Measurements from ENCODE around the gene ZYG11B.

DNA sequence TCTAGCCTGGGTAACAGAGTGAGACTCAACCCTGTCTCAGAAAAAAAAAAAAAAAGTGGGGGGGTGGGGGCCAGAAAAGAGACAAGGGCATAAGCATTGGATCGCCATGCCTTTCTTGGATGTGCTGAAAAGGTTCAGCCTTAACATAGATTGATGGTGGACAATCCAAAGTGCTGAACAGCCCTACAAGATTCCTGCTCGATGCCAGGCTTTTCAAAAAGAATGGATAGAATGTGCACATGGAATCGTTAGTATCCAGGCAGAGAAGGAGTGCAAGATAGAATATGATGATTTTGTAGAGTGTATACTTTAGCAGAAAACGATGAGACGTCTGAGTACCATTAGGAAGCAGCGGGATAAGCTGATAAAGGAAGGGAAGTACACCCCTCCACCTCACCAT is 17.2 kb upstream of the ZYG11B start:
- TF ChIP-seq, protein P1, sequence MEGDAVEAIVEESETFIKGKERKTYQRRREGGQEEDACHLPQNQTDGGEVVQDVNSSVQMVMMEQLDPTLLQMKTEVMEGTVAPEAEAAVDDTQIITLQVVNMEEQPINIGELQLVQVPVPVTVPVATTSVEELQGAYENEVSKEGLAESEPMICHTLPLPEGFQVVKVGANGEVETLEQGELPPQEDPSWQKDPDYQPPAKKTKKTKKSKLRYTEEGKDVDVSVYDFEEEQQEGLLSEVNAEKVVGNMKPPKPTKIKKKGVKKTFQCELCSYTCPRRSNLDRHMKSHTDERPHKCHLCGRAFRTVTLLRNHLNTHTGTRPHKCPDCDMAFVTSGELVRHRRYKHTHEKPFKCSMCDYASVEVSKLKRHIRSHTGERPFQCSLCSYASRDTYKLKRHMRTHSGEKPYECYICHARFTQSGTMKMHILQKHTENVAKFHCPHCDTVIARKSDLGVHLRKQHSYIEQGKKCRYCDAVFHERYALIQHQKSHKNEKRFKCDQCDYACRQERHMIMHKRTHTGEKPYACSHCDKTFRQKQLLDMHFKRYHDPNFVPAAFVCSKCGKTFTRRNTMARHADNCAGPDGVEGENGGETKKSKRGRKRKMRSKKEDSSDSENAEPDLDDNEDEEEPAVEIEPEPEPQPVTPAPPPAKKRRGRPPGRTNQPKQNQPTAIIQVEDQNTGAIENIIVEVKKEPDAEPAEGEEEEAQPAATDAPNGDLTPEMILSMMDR (IDR thresholded peaks at IDR 0.05; ENCODE audit: borderline replicate concordance, extremely low read depth, low read length, poor library complexity, severe bottlenecking) = no peak
- TF ChIP-seq EZH2 (IDR thresholded peaks at IDR 0.05; ENCODE audit: borderline replicate concordance, low read depth, low read length, severe bottlenecking) = no peak

Measured in DND-41 (cell line).